EH (cell line): ENCODE data around the gene CCNL2.
"Not testable (repeated sequence)": the region's sequence is repeated elsewhere in the genome, so short reads cannot be mapped to it uniquely, and the experiment has no call there.

Experiments used
- DNase-seq: peaks from one replicate; pipeline ENCODE4 v3.0.0-alpha.2; 2015; ENCODE audit warnings: low read depth

The CCNL2 gene

DNA sequence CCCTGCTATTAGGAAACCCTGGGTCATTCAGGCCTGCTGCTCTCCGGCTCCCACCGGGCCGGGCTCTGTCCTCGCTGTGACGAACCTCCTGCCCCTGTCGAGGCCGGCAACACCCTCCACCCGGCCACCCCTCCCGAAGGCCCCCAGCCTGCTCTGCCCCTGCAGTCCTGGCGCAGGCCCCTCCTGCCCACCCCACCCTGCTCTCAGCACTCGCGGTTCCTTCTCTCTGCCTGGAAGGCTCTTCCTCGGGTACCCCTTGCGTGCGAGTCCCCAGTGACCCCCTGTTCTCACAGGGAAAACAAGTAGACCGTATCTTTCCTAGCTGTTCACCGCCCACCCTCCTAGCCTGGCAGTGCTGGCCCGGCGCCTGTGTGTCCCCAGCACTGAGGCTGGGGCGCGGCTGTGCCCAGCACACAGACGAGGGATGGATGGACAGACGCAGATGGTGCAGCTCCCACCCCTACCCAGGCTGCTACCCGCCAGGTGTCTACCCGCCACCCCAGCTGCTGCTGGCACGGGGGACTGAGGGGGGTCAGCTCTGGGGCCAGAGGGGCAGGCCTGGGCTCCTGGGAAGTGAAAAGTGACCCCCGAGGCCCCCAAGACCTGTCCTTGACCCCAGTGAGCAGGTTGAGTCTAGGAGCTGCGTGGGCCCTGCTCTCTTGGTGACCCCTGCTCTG lies 33.3 kb upstream of the CCNL2 start:
- no peak for DNase-seq

DNA sequence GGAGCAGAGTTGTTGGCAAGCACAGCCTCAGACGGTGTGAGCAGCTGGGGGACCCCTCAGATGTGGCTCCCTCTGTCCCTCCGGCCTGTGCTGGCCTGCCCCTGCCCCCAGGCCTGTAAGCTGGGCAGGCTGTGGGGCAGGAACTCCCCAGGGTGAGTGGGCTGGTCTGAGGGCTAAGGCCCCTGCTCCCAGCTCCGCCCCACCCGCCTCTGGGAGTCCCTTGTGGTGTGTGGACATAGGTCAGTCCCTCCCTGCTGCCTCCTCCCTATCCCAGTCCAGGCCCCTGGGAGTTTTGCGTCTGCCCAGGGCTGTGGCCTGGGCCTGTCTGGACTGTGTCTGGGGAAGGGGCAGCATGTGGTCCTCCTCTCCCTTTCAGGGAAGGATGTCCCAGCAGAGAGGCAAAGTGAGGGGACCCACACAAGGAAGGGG lies 32.7 kb upstream of the CCNL2 start:
- no peak for DNase-seq

DNA sequence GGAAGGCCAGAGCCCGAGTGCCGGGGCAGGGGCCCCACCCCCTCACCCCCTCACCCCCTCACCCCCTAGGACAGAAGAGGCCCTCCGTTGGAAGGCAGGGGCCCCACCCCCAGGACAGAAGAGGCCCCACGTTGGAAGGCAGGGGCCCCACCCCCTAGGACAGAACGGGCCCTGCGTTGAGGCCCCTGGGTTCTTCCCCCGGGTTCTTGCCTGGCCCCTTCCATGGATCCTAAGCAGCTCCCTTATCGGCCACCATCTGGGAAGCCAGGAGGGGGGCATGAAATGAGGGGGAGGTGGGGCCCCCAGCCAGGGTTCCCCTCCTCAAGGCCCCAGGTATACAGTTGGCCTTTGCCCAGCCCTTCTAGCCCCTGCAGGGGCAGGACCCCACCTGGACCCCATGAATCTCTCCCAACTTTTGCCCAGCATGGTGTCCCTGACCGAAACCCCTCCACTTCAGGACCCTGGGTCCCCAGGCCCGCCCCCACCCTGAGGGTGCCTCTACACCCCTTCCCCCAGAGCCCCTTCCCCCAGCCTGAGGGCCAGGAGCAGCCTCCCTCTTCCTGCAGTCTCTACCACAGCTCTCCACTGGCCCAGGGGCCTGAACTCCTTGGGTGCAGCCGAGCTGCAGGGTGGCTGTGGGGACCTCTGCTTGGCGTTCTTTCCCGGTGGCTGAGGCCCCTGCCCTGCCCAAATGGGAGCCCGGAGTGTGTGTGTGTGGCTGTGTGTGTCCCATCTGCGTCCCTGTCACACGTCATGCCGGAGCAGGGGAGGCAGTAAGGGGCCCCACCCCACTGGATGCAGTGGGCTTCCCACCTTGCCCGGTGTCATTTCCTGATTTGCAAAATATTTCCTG lies 32.1 kb upstream of the CCNL2 start:
- DNase-seq = no peak

DNA sequence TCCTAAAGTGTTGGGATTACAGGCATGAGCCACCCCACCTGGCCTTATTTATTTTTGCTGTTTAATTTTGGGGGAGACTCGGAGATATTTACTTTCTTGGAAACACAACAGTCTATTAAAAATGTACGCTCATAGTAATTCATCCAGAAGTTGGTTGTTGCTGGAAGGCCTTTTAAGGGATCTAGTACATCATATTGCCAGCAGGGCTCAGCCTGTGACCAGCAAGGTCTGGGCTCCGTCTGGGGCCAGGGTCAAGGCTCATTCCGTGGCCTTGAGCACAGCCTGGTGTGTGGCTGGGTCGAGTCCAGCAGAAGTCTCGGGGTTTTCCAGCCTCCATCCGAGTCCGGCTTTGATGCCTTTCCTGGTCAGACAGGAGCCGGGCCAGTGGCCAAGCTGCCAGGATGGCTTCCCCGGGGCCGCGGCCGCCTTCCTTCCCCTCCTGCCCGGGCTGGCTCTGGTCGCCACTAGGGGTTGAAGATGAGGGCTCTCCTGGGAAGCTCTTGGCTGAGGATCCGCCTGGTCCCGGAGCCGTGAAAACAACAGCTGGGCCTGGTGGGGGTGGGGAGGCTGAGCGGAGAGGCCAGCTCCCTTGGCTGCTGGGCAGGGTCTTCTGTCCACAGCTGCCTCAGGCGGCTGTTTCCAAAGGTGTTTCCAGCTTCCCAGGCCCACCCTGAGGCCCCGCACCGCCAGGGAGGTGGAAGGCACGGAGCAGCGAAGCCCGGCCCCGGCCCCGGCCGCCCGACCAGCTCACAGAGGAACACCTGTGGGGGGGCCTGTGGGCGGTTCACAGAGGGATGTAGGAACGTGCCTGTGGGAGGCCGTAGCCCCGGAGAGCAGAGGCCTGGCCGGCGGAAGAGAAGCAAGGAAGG lies 31.2 kb upstream of the CCNL2 start:
- peak; percentile 44 for DNase-seq

DNA sequence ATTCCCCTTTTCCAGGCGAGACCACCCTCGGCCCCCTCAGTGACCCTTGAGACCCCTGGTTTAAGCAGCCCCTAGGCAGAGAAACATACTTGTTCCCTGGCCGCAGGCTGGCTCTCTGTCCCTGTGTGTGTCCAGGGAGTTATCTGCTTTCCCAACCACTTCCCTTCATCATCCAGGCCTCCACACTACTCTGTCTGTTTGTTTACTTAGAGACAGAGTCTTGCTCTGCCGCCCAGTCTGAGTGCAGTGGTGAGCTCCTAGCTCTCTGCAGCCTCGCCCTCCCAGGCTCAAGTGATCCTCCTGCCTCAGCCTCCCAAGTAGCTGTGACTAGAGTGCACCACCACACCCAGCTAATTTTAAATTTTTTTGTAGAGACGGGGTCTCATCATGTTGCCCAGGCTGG lies 30.5 kb upstream of the CCNL2 start:
- peak; percentile 28 for DNase-seq

DNA sequence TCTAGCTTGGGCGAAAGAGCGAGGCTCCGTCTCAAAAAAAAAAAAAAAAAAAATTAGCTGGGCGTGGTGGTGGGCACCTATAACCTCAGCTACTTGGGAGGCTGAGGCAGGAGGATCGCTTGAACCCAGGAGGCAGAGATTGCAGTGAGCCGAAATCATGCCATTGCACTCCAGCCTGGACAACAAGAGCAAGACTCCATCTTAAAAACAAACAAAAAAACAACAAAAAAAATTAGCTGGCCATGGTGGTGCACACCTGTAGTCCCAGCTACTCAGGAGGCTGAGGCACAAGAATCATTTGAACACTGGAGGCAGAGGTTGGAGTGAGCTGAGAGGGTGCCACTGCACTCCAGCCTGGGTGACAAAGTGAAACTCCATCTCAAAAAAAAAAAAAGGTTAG lies 29.8 kb upstream of the CCNL2 start:
- not testable (repeated sequence) for DNase-seq

DNA sequence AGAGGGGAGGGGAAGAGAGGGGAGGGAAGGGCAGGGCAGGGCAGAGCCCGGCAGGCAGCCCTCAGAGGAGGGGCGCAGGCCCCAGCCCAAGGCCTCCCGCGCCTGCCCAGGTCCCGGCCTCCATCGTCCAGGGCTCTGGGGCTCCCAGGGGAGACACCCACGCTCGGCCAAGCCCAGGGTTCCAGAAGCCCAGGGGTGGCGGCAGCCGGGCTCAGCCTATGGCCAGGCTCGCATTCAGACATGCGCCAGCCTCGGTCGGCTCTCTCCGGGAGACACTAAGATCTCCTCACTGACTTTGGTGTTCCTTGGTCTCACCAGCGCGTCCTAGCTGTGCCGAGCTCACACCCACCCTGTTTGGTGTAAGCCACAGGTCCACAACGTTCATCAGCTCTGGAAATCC lies 29.0 kb upstream of the CCNL2 start:
- DNase-seq = no peak

DNA sequence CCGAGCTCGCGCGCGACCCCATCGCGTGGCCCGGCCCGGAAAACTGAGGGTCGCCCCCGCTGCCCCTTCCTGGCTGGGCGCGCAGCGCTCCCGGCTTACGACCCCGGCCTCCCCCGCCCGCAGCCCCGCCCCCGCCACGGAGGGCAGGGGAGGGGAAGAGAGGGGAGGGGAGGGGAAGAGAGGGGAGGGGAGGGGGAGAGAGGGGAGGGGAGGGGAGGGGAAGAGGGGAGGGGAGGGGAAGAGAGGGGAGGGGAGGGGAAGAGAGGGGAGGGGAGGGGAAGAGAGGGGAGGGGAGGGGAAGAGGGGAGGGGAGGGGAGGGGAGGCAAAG lies 28.6 kb upstream of the CCNL2 start:
- no peak for DNase-seq

DNA sequence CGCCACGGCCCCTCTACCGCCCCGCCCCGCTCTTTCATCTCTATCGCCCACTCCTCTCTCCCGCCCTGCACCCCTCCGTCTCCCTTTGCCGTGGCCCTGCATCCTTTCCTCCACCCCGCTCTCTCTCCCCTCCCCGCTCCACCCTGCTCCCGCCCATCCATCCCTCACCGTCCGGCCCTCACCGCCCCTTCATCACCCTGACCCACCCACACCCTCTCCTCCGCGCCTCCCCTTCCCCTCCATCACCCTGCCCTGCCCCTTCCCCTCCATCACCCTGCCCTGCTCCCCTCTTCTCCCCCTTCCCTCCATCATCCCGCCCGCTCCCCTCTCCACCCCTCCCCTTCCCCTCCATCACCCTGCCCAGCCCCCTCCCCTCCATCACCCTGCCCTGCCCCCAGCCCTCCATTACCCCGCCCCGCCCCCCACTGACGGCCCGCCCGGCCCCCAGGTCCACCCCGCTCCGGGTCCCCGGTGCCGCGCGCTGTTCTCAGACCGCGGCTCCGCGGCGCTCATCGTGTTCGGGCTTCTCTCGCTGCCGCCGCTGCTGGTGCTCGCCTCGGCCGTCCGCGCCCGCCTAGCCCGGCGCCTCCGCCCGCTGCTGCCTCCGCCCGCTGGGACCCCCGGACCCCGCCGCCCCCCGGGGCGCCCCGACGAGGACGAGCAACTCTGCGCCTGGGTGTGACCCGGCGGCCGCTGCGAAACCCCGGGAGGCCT lies 28.1 kb upstream of the CCNL2 start:
- peak; percentile 19 for DNase-seq

DNA sequence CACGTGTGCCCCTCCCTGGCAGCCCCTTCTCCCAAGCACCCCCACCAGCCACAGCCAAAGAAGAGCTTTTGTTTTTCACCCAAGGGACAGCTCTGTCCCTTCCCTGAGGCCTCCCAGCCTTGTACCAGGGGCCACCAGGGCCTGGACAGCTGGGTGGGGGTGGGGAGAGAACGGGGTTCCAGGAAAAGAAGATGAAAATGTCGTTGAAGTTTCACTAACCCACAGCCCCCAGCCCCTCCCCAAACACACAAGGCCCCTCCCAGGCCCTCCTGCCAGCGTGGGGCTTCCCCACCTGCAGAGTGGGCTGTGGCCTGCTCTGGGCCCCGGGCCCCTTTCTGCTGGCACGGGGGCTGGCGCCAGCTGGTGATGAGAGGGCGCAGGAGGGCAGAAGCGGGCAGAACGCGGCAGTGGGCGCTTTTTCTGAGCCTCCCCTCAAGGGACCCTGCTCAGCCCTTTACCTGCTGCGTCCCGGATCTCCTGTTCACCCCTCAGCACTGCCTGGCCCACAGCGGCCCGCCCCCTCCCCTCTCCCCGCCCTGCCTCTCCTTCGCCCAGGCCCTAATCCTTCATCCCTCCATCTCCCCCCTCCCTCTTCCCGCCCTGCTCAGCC lies 27.5 kb upstream of the CCNL2 start:
- DNase-seq = no peak

DNA sequence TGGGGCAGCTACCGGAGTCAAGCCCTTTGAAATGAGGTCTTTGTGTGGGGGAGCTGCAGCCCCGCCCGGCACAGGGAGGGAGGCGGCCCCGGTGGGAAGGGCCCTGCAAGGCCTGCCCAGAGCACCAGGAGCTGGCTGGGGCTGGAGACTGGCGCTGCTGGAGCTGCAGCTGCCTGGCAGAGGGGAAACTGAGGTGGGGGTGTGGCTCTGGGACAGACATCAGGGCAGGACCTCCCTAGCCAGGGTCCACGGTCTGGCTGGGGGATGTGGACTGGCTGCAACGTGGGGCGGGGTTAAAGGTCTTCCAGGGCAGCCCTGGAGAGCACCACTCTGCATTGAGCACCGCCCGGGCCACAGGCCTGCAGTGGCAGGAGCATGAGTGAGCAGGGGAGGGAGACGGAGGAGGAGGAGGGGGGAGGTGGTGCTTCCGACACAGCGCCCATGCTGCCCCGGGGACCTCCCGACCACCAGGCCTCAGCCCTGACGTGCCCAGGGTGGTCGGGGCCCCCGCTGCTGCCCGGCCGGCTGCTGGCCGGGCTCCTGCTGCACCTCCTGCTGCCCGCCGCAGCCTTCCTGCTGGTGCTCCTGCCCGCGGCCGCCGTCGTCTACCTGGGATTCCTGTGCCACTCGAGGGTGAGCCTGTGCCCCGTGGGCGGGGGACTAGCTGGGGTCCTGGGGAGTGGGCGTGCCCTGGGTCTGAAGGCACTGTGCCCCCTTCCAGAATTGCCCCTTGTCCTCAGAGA lies 26.8 kb upstream of the CCNL2 start:
- no peak for DNase-seq

DNA sequence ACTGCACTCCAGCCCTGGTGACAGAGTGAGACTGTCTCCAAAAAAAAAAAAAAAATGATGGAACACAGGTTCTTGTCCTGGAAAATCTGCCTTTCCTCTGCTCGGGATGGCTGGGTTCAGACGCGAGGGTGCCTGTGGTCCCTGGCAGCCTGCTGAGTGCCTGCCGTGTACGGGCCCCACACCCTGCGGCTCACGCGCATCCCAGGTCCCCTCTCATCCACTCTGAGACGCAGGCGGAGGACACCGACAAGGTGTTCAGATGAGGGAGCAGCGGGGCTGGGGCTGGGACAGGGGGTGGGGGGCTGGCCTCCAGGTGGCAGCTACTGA lies 26.3 kb upstream of the CCNL2 start:
- DNase-seq = no peak

DNA sequence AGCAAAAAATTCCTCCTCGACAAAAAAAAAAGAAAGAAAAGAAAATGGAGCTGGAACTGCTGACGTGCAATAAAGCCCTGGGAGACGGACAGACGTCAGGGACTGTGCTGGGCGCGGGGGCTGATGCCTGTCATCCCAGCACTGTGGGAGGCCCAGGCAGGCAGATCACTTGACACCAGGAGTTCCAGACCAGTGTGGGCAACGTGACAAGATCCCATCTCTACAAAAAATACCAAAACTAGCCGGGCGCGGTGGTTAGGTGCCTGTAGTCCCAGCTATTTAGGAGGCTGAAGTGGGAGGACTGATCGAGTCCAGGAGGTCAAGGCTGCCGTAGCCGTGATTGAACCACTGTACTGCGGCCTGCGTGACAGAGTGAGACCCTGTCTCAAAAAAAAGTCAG lies 25.6 kb upstream of the CCNL2 start:
- no peak for DNase-seq

DNA sequence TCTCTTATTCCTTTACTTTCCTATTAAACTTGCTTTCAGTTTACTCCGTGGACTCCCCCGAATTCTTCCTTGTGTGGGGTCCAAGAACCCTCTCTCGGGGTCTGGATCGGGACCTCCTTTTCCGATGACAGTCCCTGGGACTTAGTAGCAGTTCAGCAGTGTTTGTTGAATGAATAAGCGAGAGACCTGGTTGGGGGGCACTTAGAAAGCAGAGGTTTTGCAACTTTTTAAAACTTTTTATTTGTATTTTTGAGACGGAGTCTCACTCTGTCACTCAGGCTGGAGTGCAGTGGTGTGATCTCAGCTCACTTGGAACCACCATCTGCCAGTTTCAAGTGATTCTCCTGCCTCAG lies 24.1 kb upstream of the CCNL2 start:
- DNase-seq = no peak

DNA sequence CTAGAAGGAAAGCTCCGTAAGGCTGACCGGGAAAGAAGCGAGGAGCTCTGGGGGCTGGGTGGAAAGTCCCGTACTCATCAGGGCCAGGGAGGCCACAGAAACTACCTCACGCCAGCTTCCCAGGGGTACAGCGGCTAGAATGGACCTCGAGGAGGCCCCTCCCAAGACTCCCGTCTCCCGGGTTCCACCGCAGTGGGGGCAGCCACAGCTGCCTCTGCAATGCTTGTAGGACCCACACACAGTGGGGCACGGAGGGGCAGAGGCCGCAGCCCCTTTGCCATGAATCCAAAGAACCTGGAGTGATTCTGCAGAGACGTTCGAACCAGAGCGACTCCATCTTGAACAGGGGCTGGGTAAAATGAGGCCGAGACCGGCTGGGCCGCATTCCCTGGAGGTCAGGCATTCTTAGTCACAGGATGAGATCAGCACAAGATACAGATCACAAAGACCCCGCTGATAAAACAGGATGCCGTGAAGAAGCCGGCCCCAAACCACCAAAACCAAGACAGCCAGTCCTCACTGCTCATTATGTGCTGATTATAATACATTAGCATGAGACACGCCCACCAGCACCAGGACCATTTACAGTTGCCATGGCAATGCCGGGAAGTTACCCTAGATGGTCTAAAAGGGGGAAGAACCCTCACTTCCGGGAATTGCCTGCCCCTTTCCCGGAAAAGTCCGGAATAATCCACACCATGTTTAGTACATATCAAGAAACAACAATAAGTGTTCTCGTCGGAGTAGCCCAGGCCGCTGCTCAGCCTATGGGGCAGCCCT lies 23.5 kb upstream of the CCNL2 start:
- peak; percentile 70 for DNase-seq

DNA sequence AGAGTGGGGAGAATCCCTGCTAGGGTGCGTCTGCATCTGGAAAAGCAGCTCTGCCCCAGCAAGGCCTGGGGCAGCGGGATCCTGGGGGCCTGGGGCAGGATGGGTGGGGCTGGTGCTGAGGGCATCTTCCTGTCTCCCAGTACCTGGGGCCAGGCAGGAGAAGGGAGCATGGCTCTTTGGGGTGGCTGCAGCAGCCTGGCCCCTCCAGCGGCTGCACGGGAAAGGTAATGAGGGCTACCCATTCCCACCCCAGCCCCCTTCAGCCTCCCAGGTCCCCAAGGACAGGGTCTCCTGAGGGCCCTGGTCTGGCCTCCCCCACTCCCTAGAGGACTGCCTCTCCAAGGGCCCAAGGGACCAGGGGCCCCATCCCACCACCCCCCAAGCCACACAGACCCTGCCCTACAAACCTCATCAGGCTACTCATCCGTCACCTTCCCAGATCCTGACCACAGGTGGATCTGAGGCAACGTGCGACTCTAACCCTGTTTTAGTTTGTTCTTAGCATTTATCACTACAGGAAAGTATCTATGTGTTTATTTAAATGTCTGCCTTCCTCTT lies 22.9 kb upstream of the CCNL2 start:
- no peak for DNase-seq

DNA sequence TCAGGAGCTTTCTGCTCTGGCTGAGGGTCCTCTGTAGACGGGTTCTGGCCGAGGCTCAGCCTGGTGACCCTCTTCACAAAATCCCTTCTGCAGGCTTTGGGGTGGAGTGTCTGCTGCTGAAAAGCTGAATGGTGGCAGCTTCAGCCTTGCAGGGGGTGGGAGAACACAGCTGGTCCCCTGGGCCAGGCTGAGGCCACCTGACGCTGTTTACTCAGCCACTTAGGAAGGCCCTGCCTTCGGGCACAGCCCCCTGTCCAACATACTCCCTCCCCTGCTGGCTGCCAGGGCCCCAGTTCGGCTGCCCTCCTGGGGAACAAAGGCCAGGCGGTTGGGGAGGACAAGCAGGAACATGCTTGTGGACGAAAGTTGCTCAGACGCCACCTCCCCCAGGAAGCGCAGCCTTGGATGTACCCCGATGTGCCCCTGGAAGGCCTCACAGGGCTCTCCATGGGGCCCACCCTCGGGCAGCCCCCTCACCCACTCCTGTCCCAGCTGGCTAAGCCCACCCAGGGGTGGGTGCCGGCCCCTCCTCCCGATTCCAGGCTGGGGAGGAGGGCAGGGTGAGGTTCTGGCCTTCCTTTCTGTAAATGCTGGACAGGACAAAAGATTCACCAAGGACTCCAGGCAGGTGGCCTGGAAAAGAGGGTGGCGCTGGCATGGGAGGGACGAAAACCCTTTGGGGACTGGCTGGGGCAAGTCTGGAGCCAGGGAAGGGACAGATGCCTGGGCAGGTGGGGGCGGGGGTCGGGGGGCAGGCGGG lies 22.2 kb upstream of the CCNL2 start, which contains the start of gene ANKRD65:
TSS of gene ANKRD65 (minus strand) at position 130 of the 760 bp plus-strand sequence. CDS start 271 bp downstream, outside the sequence.
- DNase-seq = no peak

DNA sequence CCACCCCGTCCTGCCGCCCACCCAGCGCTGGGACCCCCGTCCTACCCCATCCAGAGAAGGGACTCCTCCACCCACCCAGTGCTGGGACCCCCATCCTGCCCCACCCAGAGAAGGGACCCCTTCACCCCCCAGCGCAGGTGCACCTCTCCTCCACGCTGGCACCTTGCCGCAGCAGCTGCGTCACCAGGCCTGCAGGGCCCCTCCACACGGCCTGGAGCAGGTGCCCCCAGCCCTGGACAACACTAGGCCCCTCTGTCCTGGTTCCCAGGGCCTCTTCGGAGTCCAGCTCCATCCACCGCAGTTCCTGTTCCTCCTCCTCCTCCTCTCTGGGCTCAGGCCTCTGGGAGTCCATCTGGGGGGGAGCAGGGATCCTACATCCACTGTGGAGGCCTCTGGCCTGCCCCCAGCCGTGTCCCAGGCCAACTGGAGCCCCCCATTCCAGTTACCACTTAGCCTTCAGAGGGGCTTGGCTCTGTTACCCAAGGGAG lies 21.6 kb upstream of the CCNL2 start:
- no peak for DNase-seq
